Astrocyte of the cerebellum (primary cell): ENCODE data around the gene LITAF.

Experiments
- DNase-seq: peaks from one replicate; pipeline ENCODE4 v3.0.0-alpha.2; 2011; ENCODE audit warnings: low read depth
- H3K4me3 ChIP-seq: 2 replicates; pipeline ENCODE4 v1.5.1; 2011; ENCODE audit warnings: mild to moderate bottlenecking, low read depth, low read length, moderate library complexity
- CTCF ChIP-seq: IDR thresholded peaks from 2 replicates; pipeline ENCODE4 v1.5.1; 2012; ENCODE audit warnings: low read length, low read depth, moderate library complexity, mild to moderate bottlenecking; ENCODE audit errors: missing control alignments
- in situ Hi-C: cut with HindIII; loops from 2 replicates; pipeline ENCODE4 v1.10.0; 2017; ENCODE audit warnings: low sequenced_read_pairs

The LITAF gene

GRCh38 chr16:11546608-11547061 is 40.1 kb downstream of the LITAF start:
- TF ChIP-seq CTCF: no peak
- DNase-seq: peak; percentile 38
- in situ Hi-C loops: no loop called here
- H3K4me3 ChIP-seq: no peak overlapping the region

GRCh38 chr16:11543661-11544393 is 42.9 kb downstream of the LITAF start:
- no peak overlapping the region for H3K4me3 ChIP-seq
- no peak for DNase-seq
- in situ Hi-C loops: no loop called here
- TF ChIP-seq CTCF: no peak

GRCh38 chr16:11542069-11542744 is 44.5 kb downstream of the LITAF start:
- no peak for DNase-seq
- no peak for TF ChIP-seq CTCF
- in situ Hi-C loops: no loop called here
- no peak overlapping the region for H3K4me3 ChIP-seq

- in situ Hi-C loops: no loop called here
- TF ChIP-seq CTCF: no peak
- DNase-seq: no peak
- no peak overlapping the region for H3K4me3 ChIP-seq
Measured at GRCh38 chr16:11539641-11540050, 47.1 kb downstream of the LITAF start.

- no peak for TF ChIP-seq CTCF
- no peak overlapping the region for H3K4me3 ChIP-seq
- in situ Hi-C loops: no loop called here
- DNase-seq: no peak
Measured at GRCh38 chr16:11538880-11539279, 47.8 kb downstream of the LITAF start.

DNA sequence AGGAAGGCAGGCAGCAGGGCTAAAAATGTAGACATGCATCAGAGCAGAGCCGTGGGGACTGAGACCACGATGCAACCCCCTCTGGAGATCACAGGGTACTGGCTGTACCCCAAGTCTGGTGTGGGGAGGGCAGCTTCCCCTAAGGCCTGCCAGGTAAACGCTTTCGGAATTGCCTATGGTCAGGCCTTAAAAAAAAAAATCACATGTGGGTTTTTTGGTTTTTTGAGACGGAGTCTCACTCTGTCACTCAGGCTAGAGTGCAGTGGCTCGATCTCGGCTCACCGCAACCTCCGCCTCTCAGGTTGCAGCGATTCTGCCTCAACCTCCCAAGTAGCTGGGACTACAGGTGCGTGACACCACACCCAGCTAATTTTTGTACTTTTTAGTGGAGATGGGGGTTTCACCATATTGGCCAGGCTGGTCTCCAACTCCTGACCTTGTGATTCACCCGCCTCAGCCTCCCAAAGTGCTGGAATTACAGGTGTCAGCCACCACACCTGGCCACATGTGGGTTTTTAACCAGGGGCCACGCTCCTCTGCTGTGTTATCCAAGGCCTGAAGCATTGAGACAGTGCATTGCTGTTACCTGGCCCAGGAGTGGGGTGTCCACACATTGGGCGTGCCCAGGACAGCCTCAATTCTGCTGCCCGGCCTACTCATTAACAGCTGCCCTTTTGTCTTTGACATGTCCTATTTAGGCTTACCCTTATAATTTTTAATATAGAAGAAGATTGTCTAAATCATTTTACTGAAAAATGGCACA is 50.4 kb downstream of the LITAF start:
- DNase-seq: no peak
- H3K4me3 ChIP-seq: no peak overlapping the region
- TF ChIP-seq CTCF: no peak
- in situ Hi-C loops: no loop called here
